HG03280 (cell line): ENCODE data around the gene PTAFR.

Experiments
- ATAC-seq: cut with Tn5 transposase; IDR thresholded peaks from one replicate; pipeline ENCODE4 v1.9.1; 2021; ENCODE audit warnings: mild to moderate bottlenecking, moderate library complexity; ENCODE audit not compliant: unreplicated experiment

Gene PTAFR

GRCh38 chr1:28126212-28126611 lies 50.3 kb downstream of the PTAFR start:
- no peak for ATAC-seq

GRCh38 chr1:28123461-28123961 lies 53.0 kb downstream of the PTAFR start:
- no peak for ATAC-seq

- no peak for ATAC-seq
Measured at GRCh38 chr1:28122183-28122582, 54.3 kb downstream of the PTAFR start.

GRCh38 chr1:28119556-28119955 lies 56.9 kb downstream of the PTAFR start:
- no peak for ATAC-seq

GRCh38 chr1:28118640-28119307 lies 57.7 kb downstream of the PTAFR start:
- ATAC-seq = no peak

GRCh38 chr1:28115267-28115666 lies 61.2 kb downstream of the PTAFR start:
- no peak for ATAC-seq

- no peak for ATAC-seq
Measured at GRCh38 chr1:28114844-28115243, 61.6 kb downstream of the PTAFR start.

GRCh38 chr1:28113242-28113572 lies 63.3 kb downstream of the PTAFR start:
- no peak for ATAC-seq

GRCh38 chr1:28112388-28113241 lies 63.9 kb downstream of the PTAFR start:
- no peak for ATAC-seq

- no peak for ATAC-seq
Measured at GRCh38 chr1:28111157-28111556, 65.3 kb downstream of the PTAFR start.

- ATAC-seq = no peak
Measured at GRCh38 chr1:28110555-28110954, 65.9 kb downstream of the PTAFR start.

- ATAC-seq = no peak
Measured at GRCh38 chr1:28109639-28110038, 66.9 kb downstream of the PTAFR start.

- ATAC-seq = no peak
Measured at GRCh38 chr1:28108001-28108400, 68.5 kb downstream of the PTAFR start.

GRCh38 chr1:28104866-28105467 lies 71.5 kb downstream of the PTAFR start:
- no peak for ATAC-seq

GRCh38 chr1:28102189-28102588 lies 74.3 kb downstream of the PTAFR start:
- ATAC-seq = no peak

- ATAC-seq = no peak
Measured at GRCh38 chr1:28099050-28099769, 77.3 kb downstream of the PTAFR start.
